HepG2 (cell line): ENCODE data around the gene FITM1. TPM values are rescaled to one million over a fixed set of nuclear protein-coding genes. Genes with fewer than 3 reads are reported as not detected.

Experiments
- NR2C2 ChIP-seq: sonication (generic); formaldehyde crosslinking; IDR thresholded peaks from 2 replicates; pipeline ENCODE4 v1.4.0; 2020; ENCODE audit warnings: missing genetic modification reagents, mild to moderate bottlenecking, moderate library complexity, borderline replicate concordance
- PHF20 ChIP-seq: sonication (generic); formaldehyde crosslinking; IDR thresholded peaks from 2 replicates; pipeline ENCODE4 v1.5.0; 2020; ENCODE audit warnings: mild to moderate bottlenecking, missing genetic modification reagents
- SETDB1 ChIP-seq: sonication (generic); formaldehyde crosslinking; IDR thresholded peaks from 2 replicates; pipeline ENCODE4 v1.5.1; 2020; ENCODE audit warnings: missing genetic modification reagents, mild to moderate bottlenecking, borderline replicate concordance
- TBX2 ChIP-seq: sonication (generic); formaldehyde crosslinking; IDR thresholded peaks from 2 replicates; pipeline ENCODE4 v1.5.0; 2020; ENCODE audit warnings: missing genetic modification reagents, mild to moderate bottlenecking, borderline replicate concordance
- ZBTB8A ChIP-seq: sonication (generic); formaldehyde crosslinking; IDR thresholded peaks from 2 replicates; pipeline ENCODE4 v1.4.0; 2020; ENCODE audit warnings: mild to moderate bottlenecking, low read depth, missing genetic modification reagents, borderline replicate concordance
- ZFP82 ChIP-seq: sonication (generic); formaldehyde crosslinking; IDR thresholded peaks from 2 replicates; pipeline ENCODE4 v1.5.1; 2020; ENCODE audit warnings: mild to moderate bottlenecking, missing genetic modification reagents, borderline replicate concordance
- ZKSCAN5 ChIP-seq: sonication (generic); formaldehyde crosslinking; IDR thresholded peaks from 2 replicates; pipeline ENCODE4 v1.5.1; 2020; ENCODE audit warnings: mild to moderate bottlenecking, missing genetic modification reagents
- ZKSCAN8 ChIP-seq: IDR thresholded peaks from 2 replicates; pipeline ENCODE4 v1.6.1; 2016; ENCODE audit warnings: borderline replicate concordance, missing genetic modification reagents, missing compliant biosample characterization
- ZMYM4 ChIP-seq: sonication (generic); formaldehyde crosslinking; IDR thresholded peaks from 2 replicates; pipeline ENCODE4 v1.8.1; 2023; ENCODE audit warnings: mild to moderate bottlenecking, missing genetic modification reagents
- ZNF556 ChIP-seq: sonication (generic); formaldehyde crosslinking; IDR thresholded peaks from 2 replicates; pipeline ENCODE4 v1.4.0; 2020; ENCODE audit warnings: mild to moderate bottlenecking, missing genetic modification reagents, borderline replicate concordance
- ZNF605 ChIP-seq: sonication (generic); formaldehyde crosslinking; IDR thresholded peaks from 2 replicates; pipeline ENCODE4 v1.8.0; 2022; ENCODE audit warnings: mild to moderate bottlenecking, missing genetic modification reagents
- ZSCAN29 ChIP-seq: sonication (generic); formaldehyde crosslinking; conservative IDR thresholded peaks from 2 replicates; pipeline ENCODE4 v1.4.0; 2020; ENCODE audit warnings: mild to moderate bottlenecking, missing genetic modification reagents
- polyA plus RNA-seq, 8 experiments: library from polyadenylated mRNA; depleted of rRNA in 3 of 8; stranded (reverse) in 7 of 8; unstranded in 1 of 8; fragments of >200 nt; fragmentation: Illumina TruSeq in 4 of 8; extraction: Trizol in 4 of 8; gene quantifications; 2 replicates each; pipeline versions ENCODE4 v1.2.1 to v1.2.3, GENCODE V29; 2011 to 2016; ENCODE audit warnings: low read depth in 4 of 8, missing spikeins in 1 of 8, mixed read lengths in 1 of 8; ENCODE audit not compliant: insufficient read depth in 1 of 8
- total RNA-seq, 5 experiments: library from RNA; depleted of rRNA; stranded (reverse); fragments of >200 nt; fragmentation: Illumina TruSeq; extraction: Trizol; gene quantifications; 2 replicates each; pipeline ENCODE4 v1.2.3, GENCODE V29; 2016; ENCODE audit warnings: low read depth in 1 of 5
- TF ChIP-seq, protein P1 (sequence below): sonication (generic); formaldehyde crosslinking; IDR thresholded peaks from 2 replicates; pipeline ENCODE4 v1.4.0; 2020; ENCODE audit warnings: missing genetic modification reagents, mild to moderate bottlenecking, borderline replicate concordance
- TF ChIP-seq, protein P2 (sequence below): sonication (generic); formaldehyde crosslinking; IDR thresholded peaks from 2 replicates; pipeline ENCODE4 v1.4.0; 2020; ENCODE audit warnings: missing genetic modification reagents
- TF ChIP-seq, protein P3 (sequence below): sonication (generic); formaldehyde crosslinking; IDR thresholded peaks from 2 replicates; pipeline ENCODE4 v1.5.0; 2020; ENCODE audit warnings: missing genetic modification reagents, mild to moderate bottlenecking, borderline replicate concordance
- TF ChIP-seq, protein P4 (sequence below): sonication (generic); formaldehyde crosslinking; IDR thresholded peaks from 2 replicates; pipeline ENCODE4 v1.9.0; 2021; ENCODE audit warnings: missing genetic modification reagents, mild to moderate bottlenecking, borderline replicate concordance
- TF ChIP-seq, protein P5 (sequence below): sonication (generic); formaldehyde crosslinking; IDR thresholded peaks from 2 replicates; pipeline ENCODE4 v1.4.0; 2020; ENCODE audit warnings: missing genetic modification reagents, borderline replicate concordance

Gene FITM1
- total and polyA plus RNA-seq, 2 of the 13 experiments (the other 11 are each of a cell fraction or from before 2014, with no cell fraction given): 2.7 to 5.8 TPM

DNA sequence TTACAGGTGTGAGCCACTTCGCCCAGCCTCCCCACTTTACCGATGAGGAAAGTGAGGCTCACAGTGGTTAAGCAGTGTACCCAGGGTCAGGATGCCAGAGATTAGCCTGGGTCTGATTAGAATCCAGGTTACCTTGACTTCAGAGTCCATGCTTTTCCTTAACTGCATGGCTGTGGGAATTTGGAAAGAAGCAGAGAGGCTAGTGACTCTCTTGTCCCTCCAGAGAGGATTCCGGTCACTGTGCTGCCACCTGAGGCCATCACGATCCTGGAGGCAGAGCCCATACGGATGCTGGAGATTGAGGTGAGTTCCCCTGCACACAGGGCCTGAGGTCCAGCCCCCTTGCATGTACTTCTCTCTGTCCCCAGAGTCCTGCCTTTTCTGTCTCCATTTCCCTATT lies 46.1 kb downstream of the FITM1 start (continued):
- TF ChIP-seq, protein P1, sequence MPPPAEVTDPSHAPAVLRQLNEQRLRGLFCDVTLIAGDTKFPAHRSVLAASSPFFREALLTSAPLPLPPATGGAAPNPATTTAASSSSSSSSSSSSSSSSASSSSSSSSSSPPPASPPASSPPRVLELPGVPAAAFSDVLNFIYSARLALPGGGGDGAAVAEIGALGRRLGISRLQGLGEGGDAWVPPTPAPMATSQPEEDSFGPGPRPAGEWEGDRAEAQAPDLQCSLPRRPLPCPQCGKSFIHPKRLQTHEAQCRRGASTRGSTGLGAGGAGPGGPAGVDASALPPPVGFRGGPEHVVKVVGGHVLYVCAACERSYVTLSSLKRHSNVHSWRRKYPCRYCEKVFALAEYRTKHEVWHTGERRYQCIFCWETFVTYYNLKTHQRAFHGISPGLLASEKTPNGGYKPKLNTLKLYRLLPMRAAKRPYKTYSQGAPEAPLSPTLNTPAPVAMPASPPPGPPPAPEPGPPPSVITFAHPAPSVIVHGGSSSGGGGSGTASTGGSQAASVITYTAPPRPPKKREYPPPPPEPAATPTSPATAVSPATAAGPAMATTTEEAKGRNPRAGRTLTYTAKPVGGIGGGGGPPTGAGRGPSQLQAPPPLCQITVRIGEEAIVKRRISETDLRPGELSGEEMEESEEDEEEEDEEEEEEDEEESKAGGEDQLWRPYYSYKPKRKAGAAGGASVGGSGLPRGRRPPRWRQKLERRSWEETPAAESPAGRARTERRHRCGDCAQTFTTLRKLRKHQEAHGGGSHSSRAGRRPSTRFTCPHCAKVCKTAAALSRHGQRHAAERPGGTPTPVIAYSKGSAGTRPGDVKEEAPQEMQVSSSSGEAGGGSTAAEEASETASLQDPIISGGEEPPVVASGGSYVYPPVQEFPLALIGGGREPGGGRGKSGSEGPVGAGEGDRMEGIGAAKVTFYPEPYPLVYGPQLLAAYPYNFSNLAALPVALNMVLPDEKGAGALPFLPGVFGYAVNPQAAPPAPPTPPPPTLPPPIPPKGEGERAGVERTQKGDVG (CRISPR knock-in tag): no peak
- TF ChIP-seq, protein P2, sequence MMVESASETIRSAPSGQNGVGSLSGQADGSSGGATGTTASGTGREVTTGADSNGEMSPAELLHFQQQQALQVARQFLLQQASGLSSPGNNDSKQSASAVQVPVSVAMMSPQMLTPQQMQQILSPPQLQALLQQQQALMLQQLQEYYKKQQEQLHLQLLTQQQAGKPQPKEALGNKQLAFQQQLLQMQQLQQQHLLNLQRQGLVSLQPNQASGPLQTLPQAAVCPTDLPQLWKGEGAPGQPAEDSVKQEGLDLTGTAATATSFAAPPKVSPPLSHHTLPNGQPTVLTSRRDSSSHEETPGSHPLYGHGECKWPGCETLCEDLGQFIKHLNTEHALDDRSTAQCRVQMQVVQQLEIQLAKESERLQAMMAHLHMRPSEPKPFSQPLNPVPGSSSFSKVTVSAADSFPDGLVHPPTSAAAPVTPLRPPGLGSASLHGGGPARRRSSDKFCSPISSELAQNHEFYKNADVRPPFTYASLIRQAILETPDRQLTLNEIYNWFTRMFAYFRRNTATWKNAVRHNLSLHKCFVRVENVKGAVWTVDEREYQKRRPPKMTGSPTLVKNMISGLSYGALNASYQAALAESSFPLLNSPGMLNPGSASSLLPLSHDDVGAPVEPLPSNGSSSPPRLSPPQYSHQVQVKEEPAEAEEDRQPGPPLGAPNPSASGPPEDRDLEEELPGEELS: no peak
- TF ChIP-seq, protein P3, sequence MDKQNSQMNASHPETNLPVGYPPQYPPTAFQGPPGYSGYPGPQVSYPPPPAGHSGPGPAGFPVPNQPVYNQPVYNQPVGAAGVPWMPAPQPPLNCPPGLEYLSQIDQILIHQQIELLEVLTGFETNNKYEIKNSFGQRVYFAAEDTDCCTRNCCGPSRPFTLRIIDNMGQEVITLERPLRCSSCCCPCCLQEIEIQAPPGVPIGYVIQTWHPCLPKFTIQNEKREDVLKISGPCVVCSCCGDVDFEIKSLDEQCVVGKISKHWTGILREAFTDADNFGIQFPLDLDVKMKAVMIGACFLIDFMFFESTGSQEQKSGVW (CRISPR knock-in tag): no peak
- no peak for TF ChIP-seq ZNF605
- TF ChIP-seq SETDB1 (CRISPR knock-in tag): no peak
- TF ChIP-seq TBX2 (CRISPR knock-in tag): no peak
- TF ChIP-seq, protein P4, sequence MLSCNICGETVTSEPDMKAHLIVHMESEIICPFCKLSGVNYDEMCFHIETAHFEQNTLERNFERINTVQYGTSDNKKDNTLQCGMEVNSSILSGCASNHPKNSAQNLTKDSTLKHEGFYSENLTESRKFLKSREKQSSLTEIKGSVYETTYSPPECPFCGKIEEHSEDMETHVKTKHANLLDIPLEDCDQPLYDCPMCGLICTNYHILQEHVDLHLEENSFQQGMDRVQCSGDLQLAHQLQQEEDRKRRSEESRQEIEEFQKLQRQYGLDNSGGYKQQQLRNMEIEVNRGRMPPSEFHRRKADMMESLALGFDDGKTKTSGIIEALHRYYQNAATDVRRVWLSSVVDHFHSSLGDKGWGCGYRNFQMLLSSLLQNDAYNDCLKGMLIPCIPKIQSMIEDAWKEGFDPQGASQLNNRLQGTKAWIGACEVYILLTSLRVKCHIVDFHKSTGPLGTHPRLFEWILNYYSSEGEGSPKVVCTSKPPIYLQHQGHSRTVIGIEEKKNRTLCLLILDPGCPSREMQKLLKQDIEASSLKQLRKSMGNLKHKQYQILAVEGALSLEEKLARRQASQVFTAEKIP (CRISPR knock-in tag): no peak
- TF ChIP-seq, protein P5, sequence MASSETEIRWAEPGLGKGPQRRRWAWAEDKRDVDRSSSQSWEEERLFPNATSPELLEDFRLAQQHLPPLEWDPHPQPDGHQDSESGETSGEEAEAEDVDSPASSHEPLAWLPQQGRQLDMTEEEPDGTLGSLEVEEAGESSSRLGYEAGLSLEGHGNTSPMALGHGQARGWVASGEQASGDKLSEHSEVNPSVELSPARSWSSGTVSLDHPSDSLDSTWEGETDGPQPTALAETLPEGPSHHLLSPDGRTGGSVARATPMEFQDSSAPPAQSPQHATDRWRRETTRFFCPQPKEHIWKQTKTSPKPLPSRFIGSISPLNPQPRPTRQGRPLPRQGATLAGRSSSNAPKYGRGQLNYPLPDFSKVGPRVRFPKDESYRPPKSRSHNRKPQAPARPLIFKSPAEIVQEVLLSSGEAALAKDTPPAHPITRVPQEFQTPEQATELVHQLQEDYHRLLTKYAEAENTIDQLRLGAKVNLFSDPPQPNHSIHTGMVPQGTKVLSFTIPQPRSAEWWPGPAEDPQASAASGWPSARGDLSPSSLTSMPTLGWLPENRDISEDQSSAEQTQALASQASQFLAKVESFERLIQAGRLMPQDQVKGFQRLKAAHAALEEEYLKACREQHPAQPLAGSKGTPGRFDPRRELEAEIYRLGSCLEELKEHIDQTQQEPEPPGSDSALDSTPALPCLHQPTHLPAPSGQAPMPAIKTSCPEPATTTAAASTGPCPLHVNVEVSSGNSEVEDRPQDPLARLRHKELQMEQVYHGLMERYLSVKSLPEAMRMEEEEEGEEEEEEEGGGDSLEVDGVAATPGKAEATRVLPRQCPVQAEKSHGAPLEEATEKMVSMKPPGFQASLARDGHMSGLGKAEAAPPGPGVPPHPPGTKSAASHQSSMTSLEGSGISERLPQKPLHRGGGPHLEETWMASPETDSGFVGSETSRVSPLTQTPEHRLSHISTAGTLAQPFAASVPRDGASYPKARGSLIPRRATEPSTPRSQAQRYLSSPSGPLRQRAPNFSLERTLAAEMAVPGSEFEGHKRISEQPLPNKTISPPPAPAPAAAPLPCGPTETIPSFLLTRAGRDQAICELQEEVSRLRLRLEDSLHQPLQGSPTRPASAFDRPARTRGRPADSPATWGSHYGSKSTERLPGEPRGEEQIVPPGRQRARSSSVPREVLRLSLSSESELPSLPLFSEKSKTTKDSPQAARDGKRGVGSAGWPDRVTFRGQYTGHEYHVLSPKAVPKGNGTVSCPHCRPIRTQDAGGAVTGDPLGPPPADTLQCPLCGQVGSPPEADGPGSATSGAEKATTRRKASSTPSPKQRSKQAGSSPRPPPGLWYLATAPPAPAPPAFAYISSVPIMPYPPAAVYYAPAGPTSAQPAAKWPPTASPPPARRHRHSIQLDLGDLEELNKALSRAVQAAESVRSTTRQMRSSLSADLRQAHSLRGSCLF: no peak
- TF ChIP-seq ZBTB8A (CRISPR knock-in tag): no peak
- no peak for TF ChIP-seq ZSCAN29 (CRISPR knock-in tag)
- TF ChIP-seq PHF20 (CRISPR knock-in tag): no peak
- no peak for TF ChIP-seq ZKSCAN8
- no peak for TF ChIP-seq ZMYM4 (CRISPR knock-in tag)
- TF ChIP-seq NR2C2: no peak
- TF ChIP-seq ZNF556 (CRISPR knock-in tag): no peak
- TF ChIP-seq ZFP82: no peak
- TF ChIP-seq ZKSCAN5 (CRISPR knock-in tag): no peak
